Stimulated activated CD4-positive, alpha-beta T cell treated with anti-CD3 and anti-CD28 coated beads, Interleukin-4, amount 100 ng/mL, for 24 hours (primary cell): Measurements from ENCODE around the gene ERBIN.
A peak's percentile ranks its signal among the peaks of the same experiment; 100 is the strongest.
"Not testable (repeated sequence)": the region's sequence is repeated elsewhere in the genome, so short reads cannot be mapped to it uniquely, and the experiment has no call there.

Source experiments
- DNase-seq: peaks from one replicate; pipeline ENCODE4 v3.0.0-alpha.2; 2020

The ERBIN gene

GRCh38 chr5:66010476-66010875 is 84.1 kb downstream of the ERBIN start:
- DNase-seq, result no peak

DNA sequence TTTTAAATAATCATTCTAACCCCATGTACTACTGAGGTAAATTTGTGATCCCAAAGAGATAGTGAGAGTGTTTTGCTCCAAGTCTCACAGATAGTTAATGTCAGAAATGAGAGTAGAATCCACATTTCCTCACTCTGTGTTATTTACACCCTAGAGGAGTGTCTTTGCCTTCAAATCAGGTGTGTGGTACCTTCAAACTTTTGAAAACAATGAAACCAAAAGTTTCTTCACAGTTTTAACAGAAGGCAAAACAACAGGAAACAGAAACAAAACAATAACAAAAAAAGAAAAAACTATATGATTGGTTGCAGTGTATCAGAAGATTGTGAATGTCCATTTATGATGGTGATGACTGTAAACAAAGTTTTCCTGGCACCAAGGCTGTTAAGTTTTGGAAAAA is 85.9 kb downstream of the ERBIN start:
- DNase-seq, result no peak

DNA sequence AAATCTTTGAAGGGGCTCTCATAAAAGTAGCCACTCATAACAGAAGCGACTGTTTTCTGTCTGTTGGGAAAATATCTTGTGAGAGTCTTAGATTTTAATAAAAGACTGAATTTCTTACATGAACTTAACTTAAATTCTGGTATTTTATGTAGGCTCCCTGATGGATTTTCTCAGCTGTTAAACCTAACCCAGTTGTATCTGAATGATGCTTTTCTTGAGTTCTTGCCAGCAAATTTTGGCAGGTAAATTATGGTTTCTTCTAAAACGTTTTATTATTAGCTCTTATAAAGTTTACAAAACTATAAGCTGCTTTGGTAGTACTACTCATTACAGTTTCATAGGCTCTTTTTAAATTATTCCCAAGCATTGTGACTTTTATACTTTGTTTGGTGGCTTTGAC is 87.0 kb downstream of the ERBIN start:
- no peak for DNase-seq

GRCh38 chr5:66013906-66014305 is 87.5 kb downstream of the ERBIN start:
- no peak for DNase-seq

GRCh38 chr5:66015196-66015960 is 89.0 kb downstream of the ERBIN start:
- no peak for DNase-seq

GRCh38 chr5:66021585-66021984 is 95.2 kb downstream of the ERBIN start:
- DNase-seq, result no peak

- DNase-seq, result no peak
These were observed 112.9 kb downstream of the ERBIN start for GRCh38 chr5:66039296-66039695.

- no peak for DNase-seq
These were observed 113.3 kb downstream of the ERBIN start for GRCh38 chr5:66039701-66040100.

GRCh38 chr5:66041627-66042026 is 115.3 kb downstream of the ERBIN start:
- no peak for DNase-seq

DNA sequence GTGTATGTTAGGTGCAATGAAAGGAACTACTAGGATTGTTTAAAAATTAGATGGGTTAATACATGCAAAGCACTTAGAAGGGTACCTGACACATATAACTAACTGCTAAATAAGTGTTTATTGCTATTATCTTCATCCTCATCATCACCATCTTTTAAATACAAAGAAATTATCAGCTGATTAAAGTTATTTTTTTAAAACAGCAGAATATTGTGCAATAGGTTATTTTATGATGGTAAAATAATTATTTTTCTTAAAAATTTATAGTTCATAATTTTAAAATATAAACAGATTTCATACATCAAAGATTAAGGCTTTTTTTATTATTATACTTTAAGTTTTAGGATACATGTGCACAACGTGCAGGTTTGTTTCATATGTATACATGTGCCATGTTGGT is 130.9 kb downstream of the ERBIN start:
- DNase-seq, result no peak

DNA sequence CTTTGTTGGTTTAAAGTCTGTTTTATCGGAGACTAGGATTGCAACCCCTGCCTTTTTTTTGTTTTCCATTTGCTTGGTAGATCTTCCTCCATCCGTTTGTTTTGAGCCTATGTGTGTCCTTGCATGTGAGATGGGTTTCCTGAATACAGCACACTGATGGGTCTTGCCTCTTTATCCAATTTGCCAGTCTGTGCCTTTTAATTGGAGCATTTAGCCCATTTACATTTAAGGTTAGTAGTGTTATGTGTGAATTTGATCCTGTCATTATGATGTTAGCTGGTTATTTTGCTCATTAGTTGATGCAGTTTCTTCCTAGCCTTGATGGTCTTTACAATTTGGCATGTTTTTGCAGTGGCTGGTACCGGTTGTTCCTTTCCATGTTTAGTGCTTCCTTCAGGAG is 134.9 kb downstream of the ERBIN start:
- DNase-seq, result not testable (repeated sequence)

GRCh38 chr5:66063061-66063460 is 136.7 kb downstream of the ERBIN start:
- DNase-seq, result not testable (repeated sequence)

DNA sequence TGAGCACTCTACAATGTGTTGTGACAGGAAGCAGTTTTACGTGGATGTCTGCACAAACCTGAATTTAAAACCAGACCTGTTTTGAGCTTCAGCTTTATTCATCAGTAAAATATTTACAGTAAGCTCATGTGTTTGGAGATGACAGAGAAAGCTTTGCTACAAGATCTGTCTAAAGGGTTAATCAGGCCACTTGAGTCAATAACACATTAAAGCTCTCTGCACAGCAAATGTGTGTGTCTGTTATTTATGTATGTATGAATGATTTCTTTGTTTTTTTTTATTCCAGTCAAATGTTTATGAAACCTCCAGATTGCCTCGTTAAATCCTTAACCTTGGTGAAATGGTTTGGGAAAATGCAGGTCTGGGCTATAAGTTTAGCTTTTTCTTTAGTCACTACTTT is 140.5 kb downstream of the ERBIN start:
- no peak for DNase-seq

DNA sequence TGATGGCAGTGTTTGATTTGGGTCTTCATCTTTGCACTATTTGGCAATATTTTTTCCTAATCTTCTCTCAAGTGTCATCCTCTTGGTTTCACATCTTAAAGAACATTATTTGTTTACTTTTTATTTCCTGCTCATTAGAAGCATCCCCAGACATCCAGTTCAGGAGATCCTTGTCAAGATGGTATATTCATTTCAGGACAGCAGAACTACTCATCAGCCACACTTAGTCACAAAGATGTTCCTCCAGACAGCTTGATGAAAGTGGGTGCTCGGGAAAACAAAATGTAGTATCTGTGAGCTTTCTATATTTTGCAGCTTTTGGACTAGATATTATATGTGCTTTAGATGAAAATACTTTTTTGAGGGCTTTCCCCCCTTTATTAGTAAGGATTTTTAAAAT is 145.7 kb downstream of the ERBIN start:
- peak; percentile 4 for DNase-seq

- no peak for DNase-seq
These were observed 148.5 kb downstream of the ERBIN start for GRCh38 chr5:66074901-66075300.

DNA sequence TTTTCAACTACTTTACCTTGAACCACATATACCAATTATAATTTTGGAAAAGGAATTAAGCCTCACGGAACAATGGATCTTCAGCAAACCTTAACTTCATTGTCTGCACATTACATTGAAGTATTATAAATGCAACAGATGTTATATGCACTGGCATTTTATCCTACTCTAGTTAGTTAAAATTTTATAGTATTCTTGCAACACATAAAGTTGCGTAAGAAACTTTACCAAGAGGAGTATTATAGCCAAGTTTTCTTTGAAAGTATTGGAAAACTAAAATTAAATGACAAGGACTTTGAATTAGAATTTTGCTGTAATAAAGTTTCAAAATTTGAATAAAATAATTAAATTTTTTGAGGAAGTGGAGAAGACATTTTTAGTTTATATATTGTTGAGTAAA is 154.3 kb downstream of the ERBIN start:
- DNase-seq, result no peak

GRCh38 chr5:66089384-66089783 is 163.0 kb downstream of the ERBIN start:
- no peak for DNase-seq

GRCh38 chr5:66100851-66101250 is 174.5 kb downstream of the ERBIN start:
- DNase-seq, result no peak

DNA sequence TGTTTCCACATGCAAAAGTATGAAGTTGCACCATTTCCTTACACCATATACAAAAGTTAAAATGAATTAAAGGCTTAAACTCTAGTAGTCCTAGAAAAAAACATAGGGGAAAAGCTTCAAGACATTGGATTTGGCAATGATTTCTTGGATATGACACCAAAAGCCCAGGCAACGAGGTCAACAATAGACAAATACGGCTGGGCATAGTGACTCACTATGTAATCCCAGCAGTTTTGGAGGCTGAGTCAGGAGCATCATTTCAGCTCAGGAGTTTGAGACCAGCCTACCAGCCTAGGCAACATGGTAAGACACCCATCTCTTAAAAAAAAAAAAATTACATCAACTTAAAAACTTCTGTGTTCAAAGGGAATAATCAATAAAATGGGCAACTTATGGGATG is 186.8 kb downstream of the ERBIN start:
- DNase-seq, result no peak

- DNase-seq, result no peak
These were observed 191.9 kb downstream of the ERBIN start for GRCh38 chr5:66118304-66118703.

DNA sequence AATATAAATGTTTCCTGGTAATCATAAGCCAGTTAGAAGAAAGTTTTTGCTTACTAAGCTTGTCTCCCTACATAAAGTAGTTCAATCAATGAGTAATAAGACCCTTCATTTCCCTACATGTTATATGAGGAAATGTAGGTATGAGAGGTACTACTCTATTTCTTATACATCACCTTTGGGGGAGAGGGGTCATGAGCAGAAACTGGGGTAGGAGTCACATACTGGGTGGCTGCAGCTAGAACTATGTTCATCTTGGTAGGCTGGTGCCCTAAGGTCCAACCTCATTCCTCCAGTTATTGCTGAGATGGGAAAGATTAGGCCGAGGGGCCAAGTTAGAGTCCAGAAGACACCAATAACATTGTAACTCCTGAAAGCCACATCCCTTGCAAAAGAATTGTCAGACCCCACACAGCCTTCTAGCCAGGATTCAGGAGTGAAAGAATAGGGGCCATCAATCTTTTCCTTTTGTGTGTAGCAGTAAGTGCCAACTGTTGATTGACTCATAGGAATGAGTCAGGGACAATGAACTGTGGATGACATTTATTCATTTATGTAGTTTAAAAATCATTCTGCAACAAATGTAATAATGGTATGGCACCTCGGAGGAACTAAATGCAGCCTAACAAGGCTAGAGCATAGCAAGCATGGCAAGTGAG is 196.1 kb downstream of the ERBIN start:
- no peak for DNase-seq

GRCh38 chr5:66129144-66129543 is 202.8 kb downstream of the ERBIN start:
- DNase-seq, result no peak

DNA sequence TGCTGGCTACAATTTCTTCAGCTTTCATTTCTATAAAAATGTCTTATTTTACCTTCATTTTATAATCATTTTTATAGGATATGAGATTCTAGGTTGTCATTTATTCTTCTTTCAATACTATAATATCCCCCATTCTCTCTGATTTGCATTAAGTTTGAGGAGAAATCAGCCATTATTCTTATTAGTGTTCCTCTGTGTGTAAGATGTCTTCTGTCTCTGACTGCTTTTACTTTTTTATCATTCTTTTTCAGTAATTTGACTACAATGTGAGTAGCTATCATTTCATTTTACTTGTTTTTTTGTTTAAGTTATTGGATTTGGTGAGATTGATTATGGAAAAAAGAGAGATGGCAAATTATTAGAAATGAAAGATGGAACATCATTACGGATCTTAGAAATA is 204.1 kb downstream of the ERBIN start:
- DNase-seq, result no peak
